ENCODE results near the gene ZNHIT6. TPM values are rescaled to one million over a fixed set of nuclear protein-coding genes. Genes with fewer than 3 reads are reported as not detected.
A peak's percentile ranks its signal among the peaks of the same experiment; 100 is the strongest.

ZNHIT6 gene
- 15.2 and 19.3 TPM in 2 replicates for total RNA-seq (ENCODE audit: low replicate concordance)
- long read RNA-seq, partial matches to known transcripts: 1 of 4 reads
- long read RNA-seq, other reads (novel, unspliced or antisense): 0 of 4 reads

GRCh38 chr1:85707990-85708828 lies at the start of gene ZNHIT6:
ZNHIT6 (minus strand) TSS chr1:85708433; CDS start chr1:85708284, 149 bp downstream.
- H3K4me3 Mint-ChIP-seq: no peak within 1 kb of the TSS

GRCh38 chr1:85756864-85757263 lies 48.6 kb upstream of the ZNHIT6 start:
- H3K9me3 Mint-ChIP-seq: peaks cover 4% of the 10 kb centered on the region
- no peak for TF ChIP-seq CTCF (conservative IDR thresholded peaks at IDR 0.05)
- H3K4me3 Mint-ChIP-seq: no peak overlapping the region
- no peak for DNase-seq (ENCODE audit: extremely low spot score, unreplicated experiment)
- no peak overlapping the region for H3K27ac Mint-ChIP-seq
- H3K4me1 Mint-ChIP-seq (ENCODE audit: unreplicated experiment): no peaks in the 10 kb centered on the region
- no peaks in the 10 kb centered on the region for H3K27me3 Mint-ChIP-seq
- H3K36me3 Mint-ChIP-seq: no peaks in the 10 kb centered on the region

More at GRCh38 chr1:85707990-85708828, at the start of gene ZNHIT6:
- no peaks in the 10 kb centered on the region for H3K27me3 Mint-ChIP-seq
- peaks cover 3% of the 10 kb centered on the region for H3K4me1 Mint-ChIP-seq (ENCODE audit: unreplicated experiment)
- H3K9me3 Mint-ChIP-seq: no peaks in the 10 kb centered on the region
- TF ChIP-seq CTCF (conservative IDR thresholded peaks at IDR 0.05): peak; percentile 73
- H3K36me3 Mint-ChIP-seq: peaks cover 18% of the 10 kb centered on the region
- peak; percentile 88 for DNase-seq (ENCODE audit: extremely low spot score, unreplicated experiment)
- no peak within 1 kb of the TSS for H3K27ac Mint-ChIP-seq

GRCh38 chr1:85748120-85748519 lies 39.9 kb upstream of the ZNHIT6 start:
- DNase-seq (ENCODE audit: extremely low spot score, unreplicated experiment): no peak
- Mint-ChIP-seq H3K27ac (no peak overlapping the region), H3K9me3 (no peaks in the 10 kb centered on the region), H3K36me3 (no peaks in the 10 kb centered on the region), H3K27me3 (no peaks in the 10 kb centered on the region), H3K4me1 (ENCODE audit: unreplicated experiment) (no peaks in the 10 kb centered on the region), H3K4me3 (no peak overlapping the region)
- TF ChIP-seq CTCF (conservative IDR thresholded peaks at IDR 0.05): no peak

GRCh38 chr1:85746777-85747176 lies 38.5 kb upstream of the ZNHIT6 start:
- Mint-ChIP-seq H3K9me3 (no peaks in the 10 kb centered on the region), H3K27ac (no peak overlapping the region), H3K27me3 (no peaks in the 10 kb centered on the region), H3K36me3 (no peaks in the 10 kb centered on the region), H3K4me1 (ENCODE audit: unreplicated experiment) (no peaks in the 10 kb centered on the region), H3K4me3 (no peak overlapping the region)
- TF ChIP-seq CTCF (conservative IDR thresholded peaks at IDR 0.05): peak; percentile 60
- DNase-seq (ENCODE audit: extremely low spot score, unreplicated experiment): no peak

GRCh38 chr1:85743814-85744213 lies 35.6 kb upstream of the ZNHIT6 start:
- Mint-ChIP-seq H3K27ac (no peak overlapping the region), H3K4me1 (ENCODE audit: unreplicated experiment) (no peaks in the 10 kb centered on the region), H3K4me3 (no peak overlapping the region), H3K9me3 (no peaks in the 10 kb centered on the region), H3K27me3 (no peaks in the 10 kb centered on the region), H3K36me3 (no peaks in the 10 kb centered on the region)
- no peak for TF ChIP-seq CTCF (conservative IDR thresholded peaks at IDR 0.05)
- no peak for DNase-seq (ENCODE audit: extremely low spot score, unreplicated experiment)
